Uterus (tissue), 4 donors: ENCODE data around the gene CCN5. TPM values are rescaled to one million over a fixed set of nuclear protein-coding genes. Genes with fewer than 3 reads are reported as not detected.

Experiments
- total RNA-seq, 4 donors: library from RNA; depleted of rRNA in 3 of 4; stranded (reverse); fragments of >200 nt in 3 of 4; gene quantifications; one replicate each; pipeline versions ENCODE4 v1.1.0 to v1.2.4, GENCODE V29; 2014 to 2023
- donor health status: DM: yes; HTN: yes; CAD: no.

The CCN5 gene
- total RNA-seq, 4 donors from 2014 or later = 19.4 to 47.9 (median 29.7) TPM; not detected in 1

Other genes starting within 250 kb of the CCN5 start
- 10 to 100 TPM in 2 of 4 donors, 1 to 10 TPM in 2; 4.9 to 18.2 (median 10.0) TPM for gene TTPAL, start 239.5 kb upstream of the CCN5 start, total RNA-seq
- gene SERINC3, start 193.3 kb upstream of the CCN5 start, total RNA-seq = 100 to 1,000 TPM in 1 of 4 donors, 10 to 100 TPM in 3; 44.1 to 113 (median 58.3) TPM
- 100 to 1,000 TPM in 3 of 4 donors, 10 to 100 TPM in 1; 67.1 to 250 (median 145) TPM for gene PKIG, start 132.8 kb upstream of the CCN5 start, total RNA-seq
- gene ADA, start 63.7 kb upstream of the CCN5 start, total RNA-seq = 10 to 100 TPM in 1 of 4 donors, 1 to 10 TPM in 2, under 1 TPM in 1; 0.59 to 11.0 (median 4.8) TPM
- 1 to 10 TPM in 3 of 4 donors, under 1 TPM in 1; 0.26 to 4.4 (median 2.0) TPM for gene KCNK15, start 30.5 kb downstream of the CCN5 start, total RNA-seq
- gene RIMS4, start 95.2 kb downstream of the CCN5 start, total RNA-seq = 1 to 10 TPM in 1 of 4 donors, under 1 TPM in 3; 0.26 to 5.3 (median 0.61) TPM
- gene YWHAB, start 170.3 kb downstream of the CCN5 start, total RNA-seq = 100 to 1,000 TPM in 2 of 4 donors, 10 to 100 TPM in 2; 54.3 to 131 (median 108) TPM
- gene PABPC1L, start 194.7 kb downstream of the CCN5 start, total RNA-seq = 10 to 100 TPM in 2 of 4 donors, under 1 TPM in 1, not detected in 1; 0.59 to 17.3 (median 12.9) TPM
- 10 to 100 TPM; 11.1 to 15.6 (median 12.5) TPM for gene TOMM34, start 245.0 kb downstream of the CCN5 start, total RNA-seq